ENCODE data around the gene DELE1.

DNA sequence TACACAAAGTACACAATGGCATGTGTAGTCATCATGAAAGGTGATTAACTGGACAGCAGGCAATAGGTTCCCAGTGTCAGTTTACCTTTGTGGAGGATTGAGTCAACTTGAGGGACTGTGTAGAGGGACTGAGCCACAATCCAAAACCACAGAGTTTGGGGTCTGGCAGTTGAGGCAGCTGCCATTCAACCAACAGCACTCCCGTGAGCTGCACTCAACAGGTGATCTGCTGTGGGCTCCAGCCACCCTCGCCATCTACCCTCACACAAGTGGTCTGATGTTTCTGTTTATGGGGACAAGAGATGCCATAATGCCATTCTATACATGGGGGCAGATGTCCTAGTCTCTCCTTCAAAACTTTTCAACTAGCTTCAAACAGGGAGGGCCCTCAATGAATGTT, 2.9 kb upstream of the DELE1 start:
- TF ChIP-seq CTCF (IDR thresholded peaks at IDR 0.05; ENCODE audit: low read depth, low read length) (no peak), POLR2A (IDR thresholded peaks at IDR 0.05; ENCODE audit: extremely low read depth, insufficient read length) (no peak), MYC (IDR thresholded peaks at IDR 0.05; ENCODE audit: low read depth, low read length) (no peak)
- TF ChIP-seq, protein P1, sequence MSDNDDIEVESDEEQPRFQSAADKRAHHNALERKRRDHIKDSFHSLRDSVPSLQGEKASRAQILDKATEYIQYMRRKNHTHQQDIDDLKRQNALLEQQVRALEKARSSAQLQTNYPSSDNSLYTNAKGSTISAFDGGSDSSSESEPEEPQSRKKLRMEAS (IDR thresholded peaks at IDR 0.05; ENCODE audit: low read depth, low read length), result no peak

Data from NB4 (cell line).